Caco-2 (cell line): ENCODE data around the gene GASK1B. TPM values are rescaled to one million over a fixed set of nuclear protein-coding genes. Genes with fewer than 3 reads are reported as not detected.

ENCODE experiments used
- BruUV-seq: library from RNA; stranded (reverse); fragments of 400-500 nt; replicated peaks from 2 replicates; lab custom pipeline; 2021; lab: Mats Ljungman, UMichigan
- CTCF ChIA-PET: fragments of 300-600 bp; sonication (Branson Sonifier 250); formaldehyde crosslinking; loops from one replicate; lab custom pipeline; 2022; ENCODE audit warnings: antibody characterized with exemption; lab: Charles Lee
- POLR2A ChIA-PET: fragments of 300-600 bp; sonication (Branson Sonifier 250); formaldehyde crosslinking; loops from one replicate; lab custom pipeline; 2022; ENCODE audit warnings: antibody characterized with exemption; lab: Charles Lee
- DNase-seq, 2 experiments: peaks; one replicate each; pipeline versions ENCODE4 v3.0.0 to v3.0.0-alpha.2; 2020 to 2022
- H3K27me3 ChIP-seq: replicated peaks from 2 replicates; pipeline ENCODE4 v1.6.0; 2011; ENCODE audit warnings: low read length; ENCODE audit not compliant: control insufficient read depth, insufficient read depth
- H3K36me3 ChIP-seq: 2 replicates; pipeline ENCODE4 v1.5.1; 2011; ENCODE audit warnings: low read length; ENCODE audit not compliant: control insufficient read depth, insufficient read depth
- H3K4me1 ChIP-seq: fragments of 250-450 bp; sonication (Bioruptor Pico); 2 replicates; pipeline ENCODE4 v1.5.1; 2020; ENCODE audit warnings: mild to moderate bottlenecking
- H3K4me3 ChIP-seq: 2 replicates; pipeline ENCODE4 v1.5.1; 2011; ENCODE audit warnings: low read depth, mild to moderate bottlenecking, control low read depth, low read length
- H3K9me3 ChIP-seq: fragments of 250-450 bp; sonication (Bioruptor Pico); 2 replicates; pipeline ENCODE4 v1.5.1; 2020; ENCODE audit warnings: mild to moderate bottlenecking, moderate library complexity
- H3K27ac Mint-ChIP-seq: one replicate; pipeline ENCODE4 v1.8.0; 2022; ENCODE audit warnings: mixed read lengths; ENCODE audit not compliant: unreplicated experiment
- H3K27me3 Mint-ChIP-seq: one replicate; pipeline ENCODE4 v1.8.0; 2022; ENCODE audit warnings: mixed read lengths; ENCODE audit not compliant: insufficient read depth, unreplicated experiment
- H3K36me3 Mint-ChIP-seq: one replicate; pipeline ENCODE4 v1.8.0; 2022; ENCODE audit warnings: mild to moderate bottlenecking, mixed read lengths; ENCODE audit not compliant: insufficient read depth, unreplicated experiment
- H3K4me1 Mint-ChIP-seq: one replicate; pipeline ENCODE4 v1.8.0; 2022; ENCODE audit warnings: low read depth, mixed read lengths; ENCODE audit not compliant: unreplicated experiment
- H3K4me3 Mint-ChIP-seq: one replicate; pipeline ENCODE4 v1.8.0; 2022; ENCODE audit warnings: mild to moderate bottlenecking, moderate library complexity, mixed read lengths; ENCODE audit not compliant: unreplicated experiment
- H3K9me3 Mint-ChIP-seq: one replicate; pipeline ENCODE4 v1.8.0; 2022; ENCODE audit warnings: mixed read lengths; ENCODE audit not compliant: unreplicated experiment
- CTCF ChIP-seq, 2 experiments: fragments of 200-600 bp in 1 of 2; IDR thresholded peaks; 1 replicate in 1 of 2; 2 replicates in 1 of 2; pipeline versions ENCODE4 v1.5.1 to v1.8.0; 2011 to 2022; ENCODE audit warnings: antibody characterized with exemption in 1 of 2, control low read depth in 1 of 2, inconsistent platforms in 1 of 2, low read depth in 1 of 2, low read length in 1 of 2, mild to moderate bottlenecking in 1 of 2, moderate library complexity in 1 of 2; ENCODE audit not compliant: insufficient read depth in 1 of 2, severe bottlenecking in 1 of 2, unreplicated experiment in 1 of 2
- intact Hi-C: fragments of 100-400 bp; cut with micrococcal nuclease; formaldehyde crosslinking; loops from one replicate; pipeline ENCODE4 v1.10.0; 2022; ENCODE audit not compliant: unreplicated experiment
- total RNA-seq: library from RNA; stranded (reverse); gene quantifications from 2 replicates; pipeline ENCODE4 v1.2.3, GENCODE V29; 2022

GASK1B gene
- total RNA-seq, 1 experiment from 2014 or later: 48.5 TPM

DNA sequence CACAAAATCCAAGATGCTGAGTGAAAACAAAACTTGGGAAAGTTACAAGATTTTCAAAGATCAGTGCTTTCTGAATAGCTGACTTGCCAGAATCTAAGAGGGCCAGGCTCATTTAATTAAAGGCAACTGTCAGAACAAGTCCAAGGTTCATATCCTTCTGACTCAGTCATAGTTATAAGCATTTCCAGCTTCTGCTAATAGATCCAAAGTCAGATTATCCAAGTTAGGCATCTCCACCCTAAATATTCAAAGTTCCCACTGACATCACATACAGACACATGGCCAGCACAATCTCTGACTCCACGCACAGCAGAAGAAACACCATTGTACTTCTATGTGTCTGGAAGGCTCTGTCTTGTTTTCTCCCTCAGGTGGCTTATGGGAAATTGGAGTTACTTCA lies 41.8 kb downstream of the GASK1B start:
- no peaks in the 10 kb centered on the region for H3K27me3 Mint-ChIP-seq

GRCh38 chr4:158130204-158130603 lies 42.6 kb downstream of the GASK1B start:
- no peak for TF ChIP-seq CTCF (IDR thresholded peaks at IDR 0.05; ENCODE audit: insufficient read depth in 1 of 2, low read depth in 1 of 2, low read length in 1 of 2, severe bottlenecking in 1 of 2, unreplicated experiment in 1 of 2)
- Mint-ChIP-seq H3K27ac (no peak overlapping the region), H3K36me3 (peaks cover 32% of the 10 kb centered on the region), H3K27me3 (no peaks in the 10 kb centered on the region), H3K4me1 (peaks cover 16% of the 10 kb centered on the region), H3K9me3 (no peaks in the 10 kb centered on the region), H3K4me3 (no peak overlapping the region)
- no peak overlapping the region for H3K4me3 ChIP-seq
- no peak for DNase-seq
- H3K9me3 ChIP-seq: no peaks in the 10 kb centered on the region
- intact Hi-C loops: no loop called here
- no peaks in the 10 kb centered on the region for H3K4me1 ChIP-seq
- ChIA-PET CTCF (no interaction called here), POLR2A (no interaction called here)
- BruUV-seq: no TSS peak
- no peaks in the 10 kb centered on the region for H3K36me3 ChIP-seq
- no peaks in the 10 kb centered on the region for H3K27me3 ChIP-seq

More for the DNA sequence above, 41.8 kb downstream of the GASK1B start:
- H3K9me3 Mint-ChIP-seq: no peaks in the 10 kb centered on the region
- no peaks in the 10 kb centered on the region for H3K27me3 ChIP-seq
- H3K36me3 ChIP-seq: no peaks in the 10 kb centered on the region
- no peaks in the 10 kb centered on the region for H3K4me1 ChIP-seq
- DNase-seq: no peak
- CTCF ChIA-PET: no interaction called here
- no peaks in the 10 kb centered on the region for H3K9me3 ChIP-seq
- H3K27ac Mint-ChIP-seq: peak overlapping the region; percentile 32
- BruUV-seq: no TSS peak
- TF ChIP-seq CTCF (IDR thresholded peaks at IDR 0.05; ENCODE audit: insufficient read depth in 1 of 2, low read depth in 1 of 2, low read length in 1 of 2, severe bottlenecking in 1 of 2, unreplicated experiment in 1 of 2): no peak
- no peak overlapping the region for H3K4me3 ChIP-seq
- peaks cover 9% of the 10 kb centered on the region for H3K4me1 Mint-ChIP-seq
- POLR2A ChIA-PET: no interaction called here
- peaks cover 28% of the 10 kb centered on the region for H3K36me3 Mint-ChIP-seq
- no peak overlapping the region for H3K4me3 Mint-ChIP-seq
- intact Hi-C loops: no loop called here

GRCh38 chr4:158129694-158130093 lies 43.1 kb downstream of the GASK1B start:
- Histone ChIP-seq H3K4me1 (no peaks in the 10 kb centered on the region), H3K9me3 (no peaks in the 10 kb centered on the region), H3K36me3 (no peaks in the 10 kb centered on the region), H3K27me3 (no peaks in the 10 kb centered on the region), H3K4me3 (no peak overlapping the region)
- Mint-ChIP-seq H3K4me3 (no peak overlapping the region), H3K9me3 (no peaks in the 10 kb centered on the region), H3K27me3 (no peaks in the 10 kb centered on the region), H3K4me1 (peaks cover 16% of the 10 kb centered on the region), H3K27ac (no peak overlapping the region), H3K36me3 (peaks cover 32% of the 10 kb centered on the region)
- no TSS peak for BruUV-seq
- ChIA-PET POLR2A (no interaction called here), CTCF (no interaction called here)
- intact Hi-C loops: no loop called here
- no peak for TF ChIP-seq CTCF (IDR thresholded peaks at IDR 0.05; ENCODE audit: insufficient read depth in 1 of 2, low read depth in 1 of 2, low read length in 1 of 2, severe bottlenecking in 1 of 2, unreplicated experiment in 1 of 2)
- DNase-seq: no peak
